Right forelimb (tissue), 1 donor: ENCODE results near the gene SLIT1.

Experiments used
- DNase-seq: peaks from one replicate; pipeline ENCODE4 v3.0.0-alpha.2; 2018

The SLIT1 gene

GRCh38 chr10:97017474-97017903, 168.3 kb downstream of the SLIT1 start:
- DNase-seq, result no peak

- DNase-seq, result no peak
These were observed 168.9 kb downstream of the SLIT1 start for GRCh38 chr10:97016728-97017473.

GRCh38 chr10:97015240-97015639, 170.5 kb downstream of the SLIT1 start:
- DNase-seq, result no peak

- DNase-seq, result no peak
These were observed 171.8 kb downstream of the SLIT1 start for GRCh38 chr10:97013983-97014382.

GRCh38 chr10:97013568-97013967, 172.2 kb downstream of the SLIT1 start:
- no peak for DNase-seq

DNA sequence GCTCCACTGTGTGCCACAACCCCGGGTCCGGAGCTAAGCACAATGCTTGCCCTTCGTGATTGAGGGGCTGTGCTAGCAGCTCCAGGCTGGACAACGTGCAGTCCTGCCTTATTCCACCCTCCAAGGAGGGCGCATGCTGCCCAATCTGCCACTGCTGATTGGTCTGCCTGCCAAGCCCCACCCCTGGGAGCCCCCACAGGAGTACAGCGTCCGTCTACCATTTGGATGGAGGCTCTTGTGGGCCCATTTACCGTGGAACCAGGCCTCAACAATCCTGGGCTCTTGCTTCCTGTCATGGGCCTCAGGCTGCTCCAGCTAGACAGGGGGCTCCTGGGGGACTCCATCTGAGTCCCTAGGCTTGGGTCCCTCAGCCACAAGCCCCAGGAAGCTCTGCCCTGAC, 173.3 kb downstream of the SLIT1 start:
- no peak for DNase-seq

DNA sequence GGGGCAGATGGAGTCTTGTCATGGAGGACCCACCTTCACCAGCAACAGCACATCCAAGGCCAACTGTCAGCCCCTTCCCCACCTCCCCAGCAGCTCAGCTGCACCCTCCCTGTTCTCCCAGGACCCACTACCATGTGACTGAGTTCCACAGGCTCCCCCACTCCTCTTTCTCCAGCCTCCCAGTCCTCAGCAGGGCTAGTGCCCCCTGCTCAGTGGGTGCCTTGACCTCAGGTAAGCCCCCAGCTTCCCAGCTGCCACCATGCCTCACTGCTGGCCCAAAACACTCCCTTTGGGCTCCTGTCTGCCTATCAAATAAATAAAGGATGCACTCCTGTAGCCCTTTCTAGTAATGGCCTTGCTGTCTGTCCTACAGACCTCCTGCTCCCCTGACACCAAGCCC, 174.4 kb downstream of the SLIT1 start:
- no peak for DNase-seq

- DNase-seq, result no peak
These were observed 175.0 kb downstream of the SLIT1 start for GRCh38 chr10:97010695-97011206.

- no peak for DNase-seq
These were observed 178.3 kb downstream of the SLIT1 start for GRCh38 chr10:97007417-97007816.

DNA sequence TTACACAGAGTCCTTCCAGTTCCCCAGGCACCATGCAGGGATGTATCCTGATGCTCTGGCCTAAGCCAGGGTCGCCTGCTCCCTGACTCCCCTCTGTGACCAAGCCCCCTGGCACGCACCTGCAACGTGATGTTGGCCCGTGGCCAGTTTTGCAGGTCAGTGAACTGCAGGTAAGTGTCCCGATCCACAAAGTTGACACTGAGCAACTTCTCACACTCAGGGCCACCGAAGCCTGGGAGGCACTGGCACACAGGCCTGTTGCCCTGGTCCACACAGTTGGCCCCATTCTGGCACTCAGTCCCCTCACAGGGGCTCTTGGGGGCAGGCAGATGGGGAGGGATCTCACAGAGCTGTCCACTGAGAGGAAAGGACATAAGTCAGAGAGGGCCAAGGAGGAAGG, 179.4 kb downstream of the SLIT1 start:
- DNase-seq, result peak; percentile 19

GRCh38 chr10:97005349-97005748, 180.4 kb downstream of the SLIT1 start:
- DNase-seq, result no peak

GRCh38 chr10:97004591-97004990, 181.2 kb downstream of the SLIT1 start:
- no peak for DNase-seq

DNA sequence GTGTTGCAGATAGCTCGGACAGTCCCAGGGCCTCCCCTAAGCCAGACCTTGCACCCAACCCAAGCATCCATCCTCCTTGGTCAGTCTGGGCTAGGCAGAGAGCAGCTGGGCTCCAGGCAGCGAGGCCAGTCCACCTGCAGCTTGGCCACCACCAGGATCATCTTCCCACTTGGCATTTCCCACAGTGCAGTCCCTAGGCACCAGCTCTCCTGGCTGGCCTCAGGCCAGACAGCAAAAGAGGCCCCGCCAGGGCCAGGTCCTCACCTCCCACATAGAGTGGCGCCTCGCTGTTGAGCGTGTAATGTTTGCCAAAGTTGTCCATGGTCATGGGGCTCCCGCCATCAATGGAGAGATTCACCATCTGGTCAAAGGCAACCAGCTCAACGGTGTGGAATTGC, 182.0 kb downstream of the SLIT1 start:
- DNase-seq, result no peak

DNA sequence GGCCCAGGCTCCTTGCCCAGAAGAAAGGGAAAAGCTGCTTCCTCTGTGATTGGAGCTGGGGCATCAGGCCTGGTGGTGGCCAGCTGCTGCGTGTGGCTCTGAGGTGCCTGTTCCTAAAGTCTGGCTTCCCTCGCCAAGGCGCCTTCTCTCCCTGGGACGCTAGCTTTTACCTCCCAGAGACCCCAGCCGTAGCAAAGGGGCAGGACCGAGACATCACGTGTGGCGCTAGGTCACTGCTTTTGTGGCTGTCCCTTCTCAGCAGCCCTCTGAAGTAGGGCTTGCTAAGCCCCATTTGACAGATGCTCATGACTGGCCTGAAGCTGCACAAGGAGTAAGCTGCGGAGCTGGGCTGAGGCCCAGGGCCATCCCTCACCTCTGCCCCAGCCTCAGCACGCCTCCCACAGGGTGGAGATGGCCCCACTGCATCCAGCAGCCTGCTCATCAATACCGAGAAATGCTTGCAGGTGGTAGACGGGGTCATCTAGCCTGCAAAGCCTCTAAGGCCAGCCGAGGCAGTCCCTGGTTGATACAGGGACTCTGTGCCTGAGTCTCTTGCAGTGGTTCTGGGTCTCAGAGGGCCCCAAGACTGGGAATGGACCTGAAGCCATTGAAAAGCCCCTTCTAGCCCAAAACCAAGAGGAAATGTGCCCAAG, 182.5 kb downstream of the SLIT1 start:
- no peak for DNase-seq

GRCh38 chr10:97002670-97003069, 183.1 kb downstream of the SLIT1 start:
- no peak for DNase-seq

DNA sequence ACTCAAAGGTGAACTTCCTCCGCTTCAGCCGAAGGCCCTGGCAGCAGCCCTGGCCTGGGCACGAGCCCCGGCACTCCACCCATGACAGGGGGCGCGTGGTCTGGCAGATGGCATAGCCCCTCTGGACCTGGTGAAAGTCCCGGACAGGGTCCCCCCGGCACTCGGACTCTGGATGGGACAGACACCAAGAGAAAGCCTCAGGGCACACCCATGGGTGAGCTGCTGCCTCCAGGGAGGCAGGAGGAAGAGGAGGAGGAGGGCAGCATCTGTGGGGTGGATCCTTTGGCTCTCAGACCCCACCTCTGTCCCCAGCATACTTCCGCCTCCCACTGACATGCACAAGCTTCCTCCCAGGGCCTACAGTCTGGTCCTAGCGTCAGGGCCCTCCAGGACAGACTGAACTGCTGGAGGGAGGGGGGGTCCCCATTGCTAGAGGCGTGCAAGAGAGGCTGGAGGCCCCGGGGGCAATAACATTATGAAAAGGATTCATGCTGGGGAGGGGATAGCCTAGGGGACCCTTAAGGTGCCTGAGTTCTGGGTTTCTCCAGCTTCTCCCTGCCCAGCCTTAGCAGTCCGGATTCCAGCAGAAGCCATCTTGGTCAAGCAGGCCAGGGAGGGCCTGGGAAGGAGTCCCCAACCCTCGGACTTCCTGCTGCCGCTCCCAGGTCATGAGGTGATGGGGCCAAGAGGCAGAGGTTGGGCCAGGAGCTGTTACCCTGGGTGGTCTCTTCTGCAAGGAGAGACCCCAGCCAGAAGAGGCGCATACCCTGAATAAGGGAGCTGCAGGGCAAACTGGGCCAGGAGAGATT, 184.4 kb downstream of the SLIT1 start:
- DNase-seq, result no peak

GRCh38 chr10:97000487-97001182, 185.1 kb downstream of the SLIT1 start:
- no peak for DNase-seq

DNA sequence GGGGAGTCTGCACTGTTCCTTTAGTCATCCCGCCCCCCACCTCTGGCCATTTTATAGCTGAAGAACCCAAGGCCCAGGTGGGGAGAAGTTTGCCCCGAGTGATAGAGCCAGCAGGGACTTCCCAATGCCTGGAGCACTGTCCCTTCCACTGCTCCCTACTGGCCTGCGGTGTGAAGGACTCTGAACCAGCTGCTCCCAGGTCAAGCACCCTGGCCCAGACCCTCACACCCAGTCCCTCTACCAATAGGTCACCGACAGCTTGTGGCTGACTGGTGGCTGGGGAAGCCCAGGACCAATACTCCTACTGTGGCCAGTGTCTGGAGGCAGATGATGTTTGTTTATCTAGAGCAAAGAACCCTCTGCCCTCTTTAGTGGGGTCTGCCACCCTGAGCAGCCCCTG, 185.8 kb downstream of the SLIT1 start:
- no peak for DNase-seq

DNA sequence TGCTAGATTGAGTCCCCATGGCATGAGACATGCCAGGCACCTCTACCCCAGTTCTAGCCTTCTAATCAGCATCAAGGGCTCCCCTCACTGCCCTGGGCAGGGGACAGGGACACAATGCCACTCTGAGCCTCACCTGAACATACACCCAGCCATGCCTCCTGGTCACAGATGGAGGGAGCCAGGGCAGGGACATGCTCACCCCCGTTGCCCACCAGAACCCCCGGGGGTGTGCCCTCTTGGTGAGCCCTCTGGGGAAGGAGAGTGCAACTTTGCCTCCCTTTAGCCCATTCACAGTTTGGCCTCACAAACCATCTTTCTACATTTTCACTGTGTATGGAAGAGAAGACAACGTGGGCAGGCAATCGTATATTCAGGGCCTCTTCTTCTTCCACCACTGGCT, 186.4 kb downstream of the SLIT1 start:
- DNase-seq, result no peak

- DNase-seq, result no peak
These were observed 187.3 kb downstream of the SLIT1 start for GRCh38 chr10:96998329-96998888.

GRCh38 chr10:96996275-96996965, 189.3 kb downstream of the SLIT1 start:
- DNase-seq, result no peak

- DNase-seq, result no peak
These were observed 189.9 kb downstream of the SLIT1 start for GRCh38 chr10:96995851-96996250.
